GM18508 (cell line): ENCODE measurements around the gene YTHDF1.

ENCODE experiments used
- ATAC-seq: cut with Tn5 transposase; IDR thresholded peaks from one replicate; pipeline ENCODE4 v1.9.1; 2021; ENCODE audit warnings: moderate number of reproducible peaks; ENCODE audit not compliant: insufficient read depth, unreplicated experiment

The YTHDF1 gene

GRCh38 chr20:63175038-63175895, 40.7 kb downstream of the YTHDF1 start:
- ATAC-seq: no peak

DNA sequence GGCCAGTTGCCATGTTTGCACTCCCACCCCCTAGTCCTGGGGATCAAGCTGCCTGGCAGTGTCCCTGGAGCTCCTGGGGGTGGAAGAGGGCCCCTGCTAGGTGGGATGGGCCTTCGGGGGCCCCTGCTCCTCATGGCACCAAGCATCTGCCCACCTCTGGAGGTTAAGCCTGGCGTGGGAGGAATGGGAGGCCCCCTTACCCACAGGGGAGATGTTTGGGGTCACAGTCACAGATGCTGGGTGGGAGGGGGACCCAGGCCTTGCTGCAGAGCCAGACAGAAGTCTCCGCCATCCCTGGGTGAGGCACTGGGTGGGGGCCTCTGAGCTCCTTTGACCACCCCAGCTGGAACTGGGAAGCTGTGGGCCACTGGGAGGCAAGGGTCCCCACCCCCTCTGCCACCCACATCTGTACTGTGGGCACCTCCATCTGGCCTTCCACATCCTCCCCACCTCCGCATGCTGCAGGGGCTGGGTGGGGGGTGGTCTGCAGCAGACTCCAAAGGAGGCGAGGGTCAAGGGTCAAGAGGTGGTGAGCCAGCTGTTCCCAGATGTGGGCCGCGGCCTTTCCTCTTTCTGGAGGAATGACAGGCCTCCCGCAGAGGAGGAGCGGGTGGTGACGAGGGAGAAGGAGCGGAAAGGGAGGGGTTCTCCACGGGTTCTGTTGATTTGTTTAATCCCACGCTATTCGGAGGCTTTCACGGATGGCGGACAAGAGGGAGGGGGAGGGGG, 41.5 kb downstream of the YTHDF1 start:
- ATAC-seq: no peak

- ATAC-seq: no peak
Measured at GRCh38 chr20:63173552-63174191, 42.3 kb downstream of the YTHDF1 start.

DNA sequence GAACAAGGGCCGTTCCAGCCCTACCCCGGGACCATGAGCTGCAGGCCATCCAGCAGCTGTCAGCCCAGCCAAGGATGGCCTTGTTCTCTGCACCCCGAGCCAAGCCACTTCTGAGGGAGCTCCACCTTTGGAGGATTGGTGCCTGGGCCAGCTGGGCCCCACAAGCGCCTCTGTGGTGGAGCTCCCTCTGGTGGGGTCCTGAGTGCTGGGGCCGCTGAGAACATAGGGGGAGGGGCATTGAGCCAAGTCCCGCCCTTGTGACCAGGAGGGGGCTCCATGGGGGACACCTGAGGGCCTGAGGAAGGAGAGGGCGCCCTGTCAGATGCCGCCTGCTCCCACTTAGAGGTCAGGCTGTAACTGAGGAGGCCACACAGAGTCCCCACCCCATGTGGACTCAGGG, 43.2 kb downstream of the YTHDF1 start:
- no peak for ATAC-seq

GRCh38 chr20:63171991-63172390, 43.9 kb downstream of the YTHDF1 start:
- ATAC-seq: no peak

DNA sequence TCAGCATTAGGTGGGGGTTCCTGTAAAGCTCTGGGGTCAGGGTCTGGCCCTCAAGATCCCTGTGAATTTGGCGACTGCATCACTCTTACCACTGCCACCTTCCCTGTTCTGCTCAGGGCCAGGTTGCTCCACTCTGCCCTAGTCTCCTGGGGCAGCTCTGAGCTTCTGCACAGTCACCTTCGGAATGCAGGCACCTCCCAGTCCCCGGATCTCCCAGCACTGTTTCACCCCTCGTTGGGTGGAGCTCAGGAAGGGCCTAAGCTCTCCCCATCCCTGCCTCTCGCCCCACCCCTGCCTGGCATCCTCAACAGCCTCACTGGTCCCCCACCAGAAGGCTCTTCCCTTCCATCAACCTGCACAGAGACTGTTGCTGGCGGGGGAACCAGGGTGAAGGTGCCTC, 46.2 kb downstream of the YTHDF1 start:
- ATAC-seq: no peak

DNA sequence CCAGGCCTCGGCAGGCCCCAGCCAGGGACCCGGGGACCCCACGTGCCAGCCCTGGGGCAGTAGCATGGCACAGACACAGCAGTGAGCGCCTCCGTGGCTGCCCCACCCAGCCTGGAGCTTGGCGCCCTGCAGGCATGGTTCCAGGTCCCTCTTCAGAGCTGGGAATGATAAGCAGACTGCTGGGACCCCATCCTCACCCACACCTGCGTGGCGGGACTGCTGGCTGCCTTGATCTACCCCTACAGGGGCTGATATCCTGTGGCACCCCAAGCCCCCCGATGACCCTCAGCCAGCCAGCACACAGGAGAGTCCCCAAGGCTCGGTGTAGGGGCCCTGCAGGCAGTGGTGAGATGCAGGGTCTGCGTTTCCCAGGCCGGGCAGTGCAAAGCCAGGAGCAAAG, 47.1 kb downstream of the YTHDF1 start:
- no peak for ATAC-seq

DNA sequence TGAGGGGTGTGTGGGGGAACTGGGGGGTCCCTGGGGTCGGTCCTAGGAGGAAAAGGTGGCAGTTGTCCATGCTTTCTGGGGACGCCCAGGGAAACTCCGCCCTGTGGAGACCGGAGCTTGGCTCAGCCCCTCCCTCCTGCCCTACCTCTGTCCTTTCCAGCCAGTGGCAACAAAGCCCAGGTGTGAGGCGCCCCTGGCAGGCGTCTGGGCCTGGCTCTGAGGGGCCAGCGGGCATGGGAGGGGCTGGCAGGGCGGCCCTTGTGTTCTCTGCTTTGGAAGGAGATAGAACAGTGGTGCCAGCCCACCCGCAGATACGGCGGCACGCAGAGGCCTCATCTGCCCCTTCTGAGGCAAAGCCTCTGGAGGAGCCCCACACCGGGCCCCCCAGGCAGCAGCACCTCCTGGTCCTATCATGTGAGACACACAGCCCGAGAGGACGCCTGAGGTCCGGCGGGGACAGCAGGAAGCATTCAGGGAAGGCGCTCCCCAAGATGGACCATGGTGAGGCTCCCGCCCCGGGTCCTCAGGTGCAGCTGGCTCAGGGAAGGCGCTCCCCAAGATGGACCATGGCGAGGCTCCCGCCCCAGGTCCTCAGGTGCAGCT, 47.9 kb downstream of the YTHDF1 start:
- ATAC-seq: no peak

DNA sequence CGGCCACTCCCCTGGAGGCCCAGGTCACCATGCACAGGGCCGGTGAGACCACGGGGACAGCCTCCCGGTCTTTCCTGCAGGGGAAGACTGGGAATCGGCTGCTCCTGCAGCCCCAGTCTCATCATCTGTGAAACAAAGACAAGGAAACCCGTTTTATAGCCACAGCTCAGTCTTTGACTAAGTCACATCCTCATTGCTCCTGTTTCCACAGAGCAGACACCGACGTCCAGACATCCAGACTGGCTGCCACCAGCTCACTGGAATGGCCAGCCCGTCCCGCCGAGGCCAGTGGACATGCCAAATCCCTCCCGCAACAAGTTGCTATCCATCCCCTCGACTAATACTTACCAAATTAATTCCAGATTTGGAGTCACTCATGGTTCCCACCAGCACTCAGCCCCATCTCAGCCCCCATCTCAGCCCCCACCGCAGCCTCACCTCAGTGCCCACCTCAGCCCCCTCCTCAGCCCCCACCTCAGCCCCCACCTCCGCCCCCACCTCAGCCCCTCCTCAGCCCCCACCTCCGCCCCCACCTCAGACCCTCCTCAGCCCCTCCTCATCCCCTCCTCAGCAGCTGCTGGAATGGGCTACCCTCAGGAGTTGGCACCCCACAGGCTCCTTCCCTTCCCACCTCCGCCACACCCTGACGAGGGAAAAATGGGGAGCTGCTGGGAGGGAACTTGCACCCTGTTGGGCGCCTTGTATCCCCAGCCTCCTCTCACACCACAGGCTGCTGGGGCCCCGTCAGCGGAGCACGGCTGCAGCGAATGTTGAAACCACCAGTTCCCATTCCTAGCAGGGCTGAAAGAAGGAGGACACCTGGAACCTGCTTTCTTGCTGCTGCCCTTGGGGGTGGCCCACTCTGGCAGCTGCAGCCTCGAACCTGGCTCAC, 48.7 kb downstream of the YTHDF1 start:
- ATAC-seq: no peak

DNA sequence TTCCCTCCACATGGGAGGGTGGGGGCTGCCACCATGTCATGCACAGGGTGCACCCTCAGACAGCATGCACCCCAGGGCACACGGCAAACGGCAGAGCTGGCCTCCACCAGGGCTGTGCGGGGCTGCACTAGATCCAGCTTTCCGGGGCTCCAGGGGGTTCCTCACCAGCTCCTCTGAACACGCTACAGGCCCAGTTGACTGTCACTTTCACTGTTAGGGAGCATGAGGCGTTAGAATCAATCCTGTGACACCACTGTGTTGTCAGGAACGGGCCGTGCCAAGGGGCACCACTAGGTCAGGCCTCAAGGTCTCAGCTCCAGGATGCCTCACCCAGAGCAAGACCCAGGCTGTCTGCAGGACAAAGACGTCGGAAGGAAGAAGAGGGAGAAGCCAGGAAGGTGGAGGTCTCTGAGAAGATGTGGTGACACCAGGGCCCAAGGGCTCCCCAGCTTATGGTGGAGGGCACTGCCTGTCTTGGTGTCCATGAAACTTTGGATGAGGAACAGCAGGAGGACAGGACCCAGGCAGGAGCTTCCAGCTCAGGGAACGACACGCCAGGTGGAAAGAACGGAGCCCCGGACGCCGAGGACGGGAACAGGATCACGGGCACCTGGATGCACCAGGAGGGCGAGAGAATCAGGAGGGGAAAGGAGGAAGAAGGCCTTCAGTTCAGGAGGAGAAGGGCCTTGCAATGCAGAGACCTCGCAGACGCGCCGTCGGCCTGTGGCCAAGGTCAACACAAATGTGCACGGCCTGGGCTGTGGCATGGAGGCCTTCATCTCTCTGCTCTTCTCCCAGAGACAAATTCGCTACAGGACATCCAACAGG, 49.5 kb downstream of the YTHDF1 start:
- no peak for ATAC-seq

DNA sequence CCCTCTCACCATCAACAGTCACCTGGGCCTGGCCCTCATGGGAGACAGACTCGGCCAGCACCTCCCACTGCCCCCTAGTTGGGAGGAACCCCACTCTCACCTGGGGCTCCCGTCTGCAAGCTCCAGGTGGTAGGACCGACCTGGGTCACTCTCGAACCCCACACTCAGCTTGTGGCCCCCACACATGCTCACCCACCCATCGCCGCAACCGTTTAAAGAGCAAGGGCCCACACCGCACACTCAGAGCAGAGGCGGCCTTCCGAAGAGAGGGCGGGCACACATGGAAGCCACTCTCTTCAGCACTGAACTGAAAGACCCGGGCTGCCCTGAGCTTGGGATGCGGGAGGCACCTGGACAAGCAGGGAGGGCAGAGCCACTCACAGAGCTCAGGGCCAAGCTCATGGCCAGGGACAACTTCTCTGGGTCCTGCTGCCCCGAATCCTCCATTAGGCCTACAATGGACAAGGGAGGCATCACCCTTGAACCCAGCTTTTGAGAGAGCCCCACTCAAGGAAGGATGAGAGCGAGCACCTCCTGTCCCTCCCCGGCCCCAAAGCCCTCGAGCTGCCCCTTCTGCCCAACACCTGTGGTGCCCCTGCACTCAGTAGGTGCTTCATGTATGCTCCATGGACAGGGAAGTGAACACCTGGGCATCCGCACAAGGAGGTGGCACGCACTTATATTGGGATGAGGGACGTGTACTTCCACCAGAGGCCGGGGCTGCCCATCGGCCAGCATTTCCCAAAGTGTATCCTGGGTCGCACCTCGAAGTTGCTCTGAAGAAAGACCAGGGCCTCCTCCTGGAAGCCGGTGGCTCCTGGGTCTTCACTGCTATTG, 50.4 kb downstream of the YTHDF1 start:
- no peak for ATAC-seq

- no peak for ATAC-seq
Measured at GRCh38 chr20:63164484-63165355, 51.2 kb downstream of the YTHDF1 start.

DNA sequence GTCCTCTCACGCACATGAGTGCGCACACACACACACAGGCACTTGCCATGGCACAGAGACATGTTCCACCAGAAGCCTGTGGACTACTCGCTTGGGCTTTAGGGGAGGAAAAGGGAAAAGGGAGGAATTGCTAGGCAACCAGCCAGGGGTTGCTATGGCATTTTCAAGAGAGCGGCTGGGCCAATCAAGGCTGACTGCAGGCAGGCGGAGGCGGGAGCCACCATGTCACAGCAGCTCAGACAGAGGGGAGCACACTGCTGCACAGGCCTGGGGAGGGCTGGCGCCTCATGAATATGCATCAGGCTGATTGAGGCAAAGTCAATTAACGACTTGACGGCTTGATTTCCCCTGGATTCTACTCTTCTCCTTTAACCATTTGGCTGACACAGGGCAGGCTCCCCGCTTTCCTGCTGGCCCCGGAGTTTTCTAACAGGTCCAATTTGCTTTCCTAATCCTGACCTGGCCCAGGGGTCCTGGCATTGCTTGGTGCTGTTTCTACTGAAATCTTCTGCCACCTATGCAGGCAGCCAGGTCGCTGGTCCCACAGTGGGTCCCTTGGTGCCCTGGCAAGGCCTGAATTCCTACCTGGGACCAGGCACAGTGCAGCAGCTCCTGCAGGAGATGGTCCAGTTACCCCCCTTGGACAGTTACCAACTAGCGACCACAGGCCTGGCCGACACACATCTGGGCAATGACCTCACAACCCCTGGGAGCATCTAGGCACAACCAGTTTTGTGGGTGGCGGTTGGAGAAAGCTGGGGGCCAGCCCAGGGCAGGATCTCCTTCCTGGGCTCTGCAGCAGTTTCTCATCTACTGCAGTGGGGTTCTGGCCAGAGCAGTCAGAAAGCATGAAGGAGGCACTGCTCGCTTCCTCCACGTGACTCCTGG, 52.1 kb downstream of the YTHDF1 start:
- no peak for ATAC-seq

- ATAC-seq: no peak
Measured at GRCh38 chr20:63163171-63163570, 52.8 kb downstream of the YTHDF1 start.

DNA sequence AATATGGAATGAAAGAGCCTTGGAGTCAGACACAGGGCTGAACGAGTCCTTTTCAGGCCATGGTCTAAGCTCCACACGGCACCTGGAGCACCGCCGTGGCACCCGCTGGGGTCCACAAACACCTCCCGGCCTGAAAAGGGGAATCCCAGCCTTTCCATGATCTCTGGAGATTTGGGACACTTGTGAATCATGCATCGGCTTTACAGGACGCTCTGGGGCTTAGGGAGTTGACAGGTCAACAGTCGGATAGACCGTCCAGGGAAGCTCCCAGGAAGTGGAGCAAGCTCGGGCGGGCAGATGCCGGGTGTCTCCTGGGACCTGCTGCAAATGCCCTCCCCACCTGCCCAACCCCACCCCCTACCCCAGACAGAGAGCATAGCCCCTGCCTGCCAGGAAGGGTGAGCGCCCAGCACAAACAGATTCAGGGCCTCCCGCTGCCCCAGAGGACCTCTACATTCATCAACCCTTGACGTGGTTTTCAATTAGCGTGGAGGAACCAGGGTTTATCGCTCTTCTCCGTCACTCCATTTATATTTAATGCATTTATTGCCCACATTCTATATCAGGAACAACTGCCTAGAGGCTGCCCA, 53.6 kb downstream of the YTHDF1 start:
- no peak for ATAC-seq

DNA sequence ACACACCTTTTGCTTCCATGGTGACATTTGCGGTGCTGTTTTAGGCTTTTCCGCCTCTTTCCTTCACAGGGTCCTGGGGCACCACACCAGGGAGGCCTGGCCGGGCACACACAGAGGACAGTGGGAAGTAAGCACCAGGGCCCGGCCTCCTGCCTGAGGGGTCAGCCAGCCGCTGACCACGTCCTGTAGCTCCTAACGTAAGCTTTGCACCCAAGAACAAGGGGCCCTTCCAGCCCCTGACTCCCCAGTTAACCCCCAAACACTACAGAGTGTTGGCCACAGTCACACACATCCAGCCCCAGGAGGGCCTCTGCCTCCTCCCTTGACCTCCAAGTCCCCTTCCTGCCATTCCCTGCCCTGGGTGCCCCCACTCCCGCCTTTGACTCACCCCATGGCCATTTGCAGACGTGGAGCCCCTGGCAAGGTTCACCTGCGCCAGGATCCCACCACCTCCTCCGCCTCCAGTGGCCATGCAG, 54.7 kb downstream of the YTHDF1 start:
- ATAC-seq: no peak
